HG03457 (cell line): ENCODE results near the gene BTNL3.
"Not testable (repeated sequence)": the region's sequence is repeated elsewhere in the genome, so short reads cannot be mapped to it uniquely, and the experiment has no call there.

Experiments used
- ATAC-seq: cut with Tn5 transposase; IDR thresholded peaks from one replicate; pipeline ENCODE4 v1.9.1; 2021; ENCODE audit warnings: moderate number of reproducible peaks; ENCODE audit not compliant: unreplicated experiment

BTNL3 gene, protein sequence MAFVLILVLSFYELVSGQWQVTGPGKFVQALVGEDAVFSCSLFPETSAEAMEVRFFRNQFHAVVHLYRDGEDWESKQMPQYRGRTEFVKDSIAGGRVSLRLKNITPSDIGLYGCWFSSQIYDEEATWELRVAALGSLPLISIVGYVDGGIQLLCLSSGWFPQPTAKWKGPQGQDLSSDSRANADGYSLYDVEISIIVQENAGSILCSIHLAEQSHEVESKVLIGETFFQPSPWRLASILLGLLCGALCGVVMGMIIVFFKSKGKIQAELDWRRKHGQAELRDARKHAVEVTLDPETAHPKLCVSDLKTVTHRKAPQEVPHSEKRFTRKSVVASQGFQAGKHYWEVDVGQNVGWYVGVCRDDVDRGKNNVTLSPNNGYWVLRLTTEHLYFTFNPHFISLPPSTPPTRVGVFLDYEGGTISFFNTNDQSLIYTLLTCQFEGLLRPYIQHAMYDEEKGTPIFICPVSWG

DNA sequence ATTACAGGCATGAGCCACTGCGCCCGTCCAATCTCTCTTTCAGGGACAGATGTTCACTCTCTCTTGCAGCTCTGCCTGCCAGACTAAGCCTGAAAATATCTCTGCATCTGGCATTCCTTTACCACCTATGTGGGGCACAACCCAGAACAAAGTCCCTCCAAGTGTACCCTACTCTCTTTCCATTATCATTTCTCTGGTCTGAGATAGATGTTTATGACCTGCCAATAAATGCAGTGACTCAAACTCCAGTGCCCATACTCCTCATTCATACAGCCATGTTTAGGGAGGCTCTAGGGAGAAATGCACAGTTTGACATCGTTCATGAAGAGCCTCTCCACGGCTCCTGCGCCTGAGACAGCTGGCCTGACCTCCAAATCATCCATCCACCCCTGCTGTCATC is at the start of gene BTNL3:
BTNL3 (plus strand) TSS at position 255 of the 400 bp plus-strand sequence. CDS start 183 bp downstream, outside the sequence.
- no peak for ATAC-seq

DNA sequence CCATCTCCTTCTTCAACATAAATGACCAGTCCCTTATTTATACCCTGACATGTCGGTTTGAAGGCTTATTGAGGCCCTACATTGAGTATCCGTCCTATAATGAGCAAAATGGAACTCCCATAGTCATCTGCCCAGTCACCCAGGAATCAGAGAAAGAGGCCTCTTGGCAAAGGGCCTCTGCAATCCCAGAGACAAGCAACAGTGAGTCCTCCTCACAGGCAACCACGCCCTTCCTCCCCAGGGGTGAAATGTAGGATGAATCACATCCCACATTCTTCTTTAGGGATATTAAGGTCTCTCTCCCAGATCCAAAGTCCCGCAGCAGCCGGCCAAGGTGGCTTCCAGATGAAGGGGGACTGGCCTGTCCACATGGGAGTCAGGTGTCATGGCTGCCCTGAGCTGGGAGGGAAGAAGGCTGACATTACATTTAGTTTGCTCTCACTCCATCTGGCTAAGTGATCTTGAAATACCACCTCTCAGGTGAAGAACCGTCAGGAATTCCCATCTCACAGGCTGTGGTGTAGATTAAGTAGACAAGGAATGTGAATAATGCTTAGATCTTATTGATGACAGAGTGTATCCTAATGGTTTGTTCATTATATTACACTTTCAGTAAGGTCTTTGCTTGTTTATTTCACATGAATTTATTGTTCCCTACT is 38.2 kb upstream of the BTNL3 start:
- no peak for ATAC-seq

- ATAC-seq, result no peak
These were observed 29.0 kb upstream of the BTNL3 start for GRCh38 chr5:180959661-180960060.

GRCh38 chr5:180960209-180960608 is 28.4 kb upstream of the BTNL3 start:
- ATAC-seq, result no peak

DNA sequence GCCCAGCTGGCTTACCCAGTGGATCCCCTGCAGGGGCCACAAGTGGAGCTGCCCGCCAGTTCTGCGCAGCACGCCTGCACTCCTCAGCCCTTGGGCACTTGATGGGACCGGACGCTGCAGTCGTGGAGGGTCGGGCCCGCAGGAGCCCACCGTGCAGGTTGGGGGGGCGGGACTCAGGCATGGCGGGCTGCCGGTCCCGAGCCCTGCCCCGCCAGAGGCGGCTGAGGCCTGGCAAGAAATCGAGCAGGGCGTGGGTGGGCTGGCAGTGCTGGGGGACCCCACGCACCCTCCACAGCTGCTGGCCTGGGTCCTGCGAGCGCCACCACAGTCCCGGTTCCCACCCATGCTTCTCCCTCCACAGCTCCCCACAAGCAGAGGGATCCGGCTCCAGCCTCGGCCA is 19.2 kb upstream of the BTNL3 start:
- no peak for ATAC-seq

DNA sequence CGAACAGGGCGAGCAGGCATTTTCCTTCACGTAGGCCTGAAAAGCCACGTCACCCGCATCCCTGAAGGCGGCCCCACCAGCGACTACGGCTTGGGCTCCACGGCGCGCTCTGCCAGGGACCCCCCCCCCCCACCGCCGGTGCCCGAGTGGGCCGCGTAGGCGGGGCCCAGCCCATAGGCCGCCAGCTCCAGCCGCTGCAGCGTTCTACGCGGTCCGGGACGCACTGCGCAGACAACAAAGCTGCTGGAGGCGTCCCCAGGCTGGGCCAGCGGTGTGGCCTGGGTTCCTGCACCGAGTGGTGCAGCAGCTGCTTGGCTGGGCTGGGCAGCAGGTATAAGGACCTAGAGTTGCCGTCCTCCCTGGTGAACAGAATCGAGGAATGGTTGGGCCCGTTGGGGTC is 18.3 kb upstream of the BTNL3 start:
- no peak for ATAC-seq

GRCh38 chr5:180970875-180971274 is 17.8 kb upstream of the BTNL3 start:
- no peak for ATAC-seq

DNA sequence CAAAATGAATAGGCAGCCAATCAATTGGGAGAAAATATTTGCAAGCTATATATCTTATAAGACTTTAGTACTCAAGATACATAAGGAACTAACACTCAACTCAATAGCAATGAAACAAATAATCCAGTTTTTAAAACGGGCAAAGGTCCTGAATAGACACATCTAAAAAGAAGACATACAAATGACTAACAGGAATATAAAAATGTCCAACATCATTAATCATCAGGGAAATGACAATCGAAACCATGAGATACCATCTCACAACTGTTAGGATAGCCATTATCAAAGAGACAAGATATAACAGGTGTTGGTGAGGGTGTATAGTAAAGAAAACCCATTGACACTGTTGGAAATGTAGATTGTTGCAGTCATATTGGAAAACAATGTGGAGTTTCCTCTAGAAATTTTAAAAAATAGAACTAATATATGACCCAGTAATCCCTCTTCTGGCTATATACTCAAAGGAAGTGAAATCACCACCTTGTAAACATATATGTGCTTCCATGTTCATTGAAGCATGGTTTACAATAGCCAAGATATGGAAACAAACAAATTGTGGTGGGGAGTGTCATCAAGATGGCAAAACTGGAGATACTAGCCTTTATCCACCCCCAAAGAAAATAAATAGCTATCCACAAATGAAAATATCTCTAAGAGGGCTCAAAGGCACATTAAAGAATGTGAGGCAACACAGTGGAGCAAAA is 13.9 kb upstream of the BTNL3 start:
- ATAC-seq, result no peak

- ATAC-seq, result peak; percentile 95
These were observed 13.3 kb upstream of the BTNL3 start for GRCh38 chr5:180975338-180975737.

GRCh38 chr5:180976518-180976917 is 12.1 kb upstream of the BTNL3 start:
- ATAC-seq, result no peak

- ATAC-seq, result no peak
These were observed 10.8 kb upstream of the BTNL3 start for GRCh38 chr5:180977852-180978251.

DNA sequence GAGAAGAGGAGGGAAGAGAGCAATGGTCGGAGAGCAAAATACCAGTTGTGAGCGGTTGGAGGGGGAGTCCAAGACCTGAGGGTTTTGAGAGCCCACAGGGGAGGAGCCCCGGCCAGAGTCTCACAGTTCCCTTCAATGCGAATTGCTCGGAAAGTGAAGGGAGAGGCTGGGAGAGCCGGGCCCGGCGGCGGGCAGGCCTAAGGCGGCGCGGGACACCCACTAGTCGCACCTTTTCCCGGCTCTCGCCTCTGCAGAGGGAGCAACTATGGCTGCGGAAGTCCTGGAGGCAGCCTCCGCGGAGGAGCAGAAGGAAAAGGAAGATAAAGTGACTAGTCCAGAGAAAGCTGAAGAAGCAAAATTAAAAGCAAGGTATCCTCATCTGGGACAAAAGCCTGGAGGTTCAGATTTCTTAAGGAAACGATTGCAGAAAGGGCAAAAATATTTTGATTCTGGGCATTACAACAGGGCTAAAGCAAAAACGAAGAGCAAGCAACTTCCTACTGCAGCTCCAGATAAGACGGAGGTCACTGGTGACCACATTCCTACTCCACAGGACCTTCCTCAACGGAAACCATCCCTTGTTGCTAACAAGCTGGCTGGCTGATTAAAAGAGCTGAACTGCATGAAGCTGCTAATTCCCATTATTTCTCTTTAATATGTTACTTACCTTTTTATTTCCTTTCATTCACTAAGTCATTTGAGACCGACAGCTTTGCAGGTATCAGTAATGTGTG is 6.5 kb upstream of the BTNL3 start:
- ATAC-seq, result no peak

DNA sequence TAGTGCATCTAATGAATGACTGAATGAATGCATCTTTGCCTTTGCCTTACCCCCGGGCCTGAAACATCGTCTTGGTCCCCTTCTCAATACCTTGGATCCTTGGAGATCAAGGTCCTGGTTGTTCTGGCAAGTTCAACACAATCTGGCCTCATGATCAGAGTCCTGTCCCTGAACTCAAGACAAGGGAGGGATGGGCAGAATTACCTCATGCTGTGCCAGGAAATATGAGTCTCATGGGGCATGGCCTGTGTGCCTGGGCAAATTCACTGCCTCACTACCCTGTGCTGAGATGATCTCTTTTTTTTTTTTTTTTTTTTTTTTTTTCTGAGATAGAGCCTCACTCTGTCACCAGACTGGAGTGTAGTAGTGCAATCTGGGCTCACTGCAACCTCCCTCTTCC is 630 bp upstream of the BTNL3 start:
- no peak for ATAC-seq

DNA sequence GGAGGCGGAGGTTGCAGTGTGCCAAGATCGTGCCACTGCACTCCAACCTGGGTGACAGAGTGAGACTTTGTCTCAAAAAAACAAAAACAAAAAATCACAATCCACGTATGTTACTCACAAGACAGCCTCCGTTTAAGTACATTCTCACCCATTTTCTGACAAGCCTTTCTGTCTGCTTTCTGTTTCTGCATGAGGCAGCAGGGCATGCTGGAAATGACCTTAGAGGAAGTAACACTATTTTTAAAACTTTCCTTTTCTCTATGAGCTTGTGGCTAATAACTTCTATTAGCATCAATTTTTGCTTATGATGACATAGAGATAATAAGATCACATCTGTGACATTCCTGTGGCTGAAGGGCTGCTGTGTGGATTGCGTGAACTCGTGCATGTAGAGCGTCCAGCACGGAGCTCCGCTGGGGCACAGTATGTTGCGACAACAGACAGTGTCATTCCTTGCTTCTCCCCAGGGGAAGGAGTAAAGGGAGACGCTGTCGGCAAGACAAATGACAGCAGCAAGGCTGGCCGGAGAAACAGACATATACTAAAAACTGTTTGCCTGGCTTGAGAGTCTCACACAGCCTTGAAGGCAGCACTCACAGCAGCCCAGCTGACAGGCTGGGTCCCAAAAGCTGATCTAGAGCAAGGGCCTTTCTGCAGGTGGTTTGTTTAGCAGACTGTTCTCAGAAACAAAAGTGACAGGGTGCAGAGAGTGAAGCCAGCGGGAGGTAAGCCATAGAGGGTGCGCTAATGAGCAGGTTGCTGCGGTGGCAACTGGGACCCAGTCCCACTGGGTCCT is 1.6 kb downstream of the BTNL3 start:
- ATAC-seq, result no peak

DNA sequence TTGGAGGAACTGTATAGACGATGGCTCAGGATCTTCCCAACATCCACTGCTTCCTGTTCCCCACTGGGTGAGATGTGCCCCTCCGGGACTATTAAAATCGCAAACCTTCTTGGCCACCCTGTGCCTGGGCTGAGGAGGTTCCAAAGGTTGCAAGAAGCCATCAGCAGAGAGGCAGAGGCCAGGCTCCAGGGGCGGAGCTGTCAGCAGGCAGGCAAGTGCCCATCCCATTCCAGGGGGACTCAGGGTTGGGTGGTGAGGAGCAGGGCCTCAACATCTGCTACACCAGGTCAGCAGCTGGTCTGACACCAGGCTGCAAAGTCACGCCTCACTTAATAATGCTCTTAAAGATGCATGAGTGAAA is 2.2 kb downstream of the BTNL3 start:
- ATAC-seq, result no peak

DNA sequence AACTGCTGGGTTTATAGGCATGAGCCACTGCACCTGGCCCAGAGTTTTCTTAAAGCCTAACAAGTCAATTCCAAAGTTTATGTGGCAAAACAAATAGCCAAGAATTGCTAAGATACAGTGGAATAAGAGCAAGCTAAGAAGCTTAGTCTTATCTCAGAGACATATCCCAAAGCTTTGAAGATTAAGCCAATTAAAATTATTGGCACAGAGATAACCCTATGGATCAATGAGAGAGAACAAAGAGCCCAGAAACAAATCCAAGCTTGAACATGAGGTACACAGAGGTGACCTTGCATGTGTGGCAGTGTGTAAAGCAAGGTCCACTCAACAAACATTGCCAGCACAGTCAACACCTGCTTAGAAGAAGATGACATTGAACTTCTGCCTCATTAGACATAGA is 13.3 kb downstream of the BTNL3 start:
- no peak for ATAC-seq

GRCh38 chr5:181005791-181006190 is 17.1 kb downstream of the BTNL3 start:
- no peak for ATAC-seq

DNA sequence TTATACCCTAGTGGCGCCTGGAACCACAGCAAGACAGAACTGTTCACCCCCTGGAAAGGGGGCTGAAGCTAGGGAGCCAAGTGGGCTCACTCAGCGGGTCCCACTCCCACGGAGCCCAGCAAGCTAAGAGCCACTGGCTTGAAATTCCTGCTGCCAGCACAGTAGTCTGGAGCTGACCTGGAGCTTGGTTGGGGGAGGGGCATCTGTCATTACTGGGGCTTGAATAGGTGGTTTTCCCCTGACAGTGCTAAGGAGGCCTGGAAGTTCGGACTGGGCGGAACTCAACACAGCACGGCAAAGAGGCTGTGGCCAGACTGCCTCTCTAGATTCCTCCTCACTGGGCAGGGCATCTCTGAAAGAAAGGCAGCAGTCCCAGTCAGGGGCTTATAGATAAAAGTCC is 19.5 kb downstream of the BTNL3 start:
- ATAC-seq, result no peak

GRCh38 chr5:181010018-181010417 is 21.4 kb downstream of the BTNL3 start:
- ATAC-seq, result not testable (repeated sequence)

- ATAC-seq, result not testable (repeated sequence)
These were observed 26.0 kb downstream of the BTNL3 start for GRCh38 chr5:181014654-181015053.
